Forelimb muscle (tissue), 1 donor: ENCODE data around the gene C16orf86. TPM values are rescaled to one million over a fixed set of nuclear protein-coding genes. Genes with fewer than 3 reads are reported as not detected.
"Not testable (repeated sequence)": the region's sequence is repeated elsewhere in the genome, so short reads cannot be mapped to it uniquely, and the experiment has no call there.

Experiments
- DNase-seq: peaks from one replicate; pipeline ENCODE4 v3.0.0-alpha.2; 2013; ENCODE audit warnings: low read depth
- polyA plus RNA-seq: library from polyadenylated mRNA; unstranded; fragments of 120-200 nt; gene quantifications from one replicate; pipeline ENCODE4 v1.2.1, GENCODE V29; 2013; ENCODE audit not compliant: insufficient read length

The C16orf86 gene
- polyA plus RNA-seq, 1 donor = 2.4 TPM

DNA sequence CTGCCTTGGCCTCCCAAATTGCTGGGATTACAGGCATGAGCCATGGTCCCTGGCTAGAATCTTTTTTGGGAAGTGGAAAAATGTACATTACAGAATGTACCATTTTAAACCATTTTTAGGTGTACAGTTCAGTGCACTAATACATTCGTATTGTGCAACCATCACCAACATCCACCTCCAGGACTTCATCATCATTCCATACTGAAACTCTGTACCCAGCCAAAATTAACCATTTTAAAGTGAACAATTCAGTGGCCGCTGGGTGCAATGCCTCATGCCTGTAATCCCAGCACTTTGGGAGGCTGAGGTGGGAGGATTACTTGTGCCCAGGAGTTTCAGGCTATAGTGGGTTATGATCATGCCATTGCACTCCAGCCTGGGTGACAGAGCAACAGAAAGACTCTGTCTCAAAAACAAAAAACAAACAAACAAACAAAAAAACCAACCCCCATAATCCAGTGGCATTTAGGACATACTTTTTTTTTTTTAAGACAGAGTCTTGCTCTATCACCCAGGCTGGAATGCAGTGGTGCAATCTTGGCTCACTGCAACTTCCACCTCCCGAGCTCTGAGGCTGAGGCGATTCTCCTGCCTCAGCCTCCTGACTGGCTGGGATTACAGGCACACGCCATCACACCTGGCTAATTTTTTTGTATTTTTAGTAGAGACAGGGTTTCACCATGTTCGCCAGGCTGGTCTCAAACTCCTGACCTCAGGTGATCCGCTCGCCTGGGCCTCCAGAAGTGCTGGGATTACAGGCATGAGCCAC, 27.1 kb downstream of the C16orf86 start:
- DNase-seq = not testable (repeated sequence)

DNA sequence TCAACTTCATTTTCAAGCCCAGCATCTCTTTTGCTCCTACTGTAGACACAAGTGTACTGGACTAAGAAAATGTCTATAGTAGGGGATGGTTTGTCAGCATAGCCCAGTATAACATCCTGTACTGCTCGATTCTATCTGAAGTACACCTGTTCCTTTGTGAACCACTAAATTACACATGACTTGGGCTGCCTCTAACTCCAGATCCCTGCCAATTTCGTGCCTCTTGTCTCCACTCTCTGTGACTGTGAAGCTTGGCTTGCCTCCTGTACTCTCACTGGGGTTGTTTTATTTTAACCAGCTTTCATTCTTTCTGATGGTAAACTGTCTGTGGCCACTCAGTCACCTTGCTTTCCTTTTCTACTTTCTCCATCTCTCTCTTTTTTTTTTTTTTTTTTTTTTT, 28.0 kb downstream of the C16orf86 start:
- no peak for DNase-seq

GRCh38 chr16:67697422-67698185, 31.0 kb downstream of the C16orf86 start:
- DNase-seq = no peak

DNA sequence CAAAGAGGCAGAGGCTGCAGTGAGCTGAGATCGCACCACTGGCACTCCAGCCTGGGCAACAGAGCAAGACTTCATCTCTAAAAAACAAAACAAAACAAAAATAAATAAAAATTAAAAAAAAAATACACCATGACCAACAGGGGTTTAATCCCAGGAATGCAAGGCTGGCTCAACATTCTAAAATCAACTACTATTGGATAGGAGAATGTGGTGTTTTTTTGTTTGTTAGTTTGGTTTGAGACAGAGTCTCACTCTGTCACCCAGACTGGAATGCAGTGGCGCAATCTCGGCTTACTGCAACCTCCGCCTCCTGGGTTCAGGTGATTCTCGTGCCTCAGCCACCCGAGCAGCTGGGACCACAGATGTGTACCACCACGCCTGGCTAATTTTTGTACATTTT, 32.7 kb downstream of the C16orf86 start:
- no peak for DNase-seq

- DNase-seq = no peak
These were observed 34.8 kb downstream of the C16orf86 start for GRCh38 chr16:67701420-67701819.

GRCh38 chr16:67702130-67702529, 35.5 kb downstream of the C16orf86 start:
- DNase-seq = no peak

DNA sequence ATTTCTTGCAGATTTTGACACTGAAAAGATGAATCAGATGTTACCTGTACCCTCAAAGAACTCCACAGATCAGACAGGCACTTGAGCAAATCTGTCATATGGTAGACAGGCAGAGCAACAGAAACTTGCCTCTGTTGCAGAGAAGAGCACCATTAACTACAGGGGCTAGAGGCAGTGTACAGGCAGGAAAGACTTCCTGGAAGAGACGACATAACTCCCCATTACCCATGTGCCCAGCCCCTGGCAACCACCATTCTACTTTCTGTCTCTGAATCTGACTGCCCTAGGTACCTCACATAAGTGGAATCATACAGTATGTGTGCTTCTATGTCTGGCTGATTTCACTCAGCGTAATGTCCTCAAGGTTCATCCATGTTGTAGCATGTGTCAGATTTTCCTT, 37.0 kb downstream of the C16orf86 start:
- no peak for DNase-seq

- DNase-seq = no peak
These were observed 37.5 kb downstream of the C16orf86 start for GRCh38 chr16:67704110-67704509.

- DNase-seq = no peak
These were observed 40.6 kb downstream of the C16orf86 start for GRCh38 chr16:67707210-67707609.

GRCh38 chr16:67707790-67708189, 41.2 kb downstream of the C16orf86 start:
- DNase-seq = no peak

DNA sequence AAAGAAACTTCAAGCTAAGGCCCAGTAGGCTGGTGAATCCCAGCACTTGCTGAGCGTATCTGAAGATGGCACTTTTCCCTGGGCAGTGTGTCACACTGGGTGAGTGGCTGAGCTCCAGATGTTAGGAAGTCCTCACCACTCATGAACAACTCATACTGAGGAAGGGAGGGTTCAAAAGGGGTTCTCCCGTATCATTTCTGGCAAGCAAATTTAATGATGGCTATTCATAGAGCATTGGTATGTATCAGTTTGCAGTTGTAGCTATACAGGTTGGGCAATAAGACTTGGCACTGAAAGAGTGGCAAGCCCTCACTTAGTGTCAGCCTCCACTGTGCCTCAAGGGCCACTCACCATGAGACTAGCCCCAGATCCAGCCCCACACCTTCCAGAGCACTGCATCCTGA, 41.8 kb downstream of the C16orf86 start:
- DNase-seq = no peak

GRCh38 chr16:67709050-67709449, 42.4 kb downstream of the C16orf86 start:
- DNase-seq = no peak

DNA sequence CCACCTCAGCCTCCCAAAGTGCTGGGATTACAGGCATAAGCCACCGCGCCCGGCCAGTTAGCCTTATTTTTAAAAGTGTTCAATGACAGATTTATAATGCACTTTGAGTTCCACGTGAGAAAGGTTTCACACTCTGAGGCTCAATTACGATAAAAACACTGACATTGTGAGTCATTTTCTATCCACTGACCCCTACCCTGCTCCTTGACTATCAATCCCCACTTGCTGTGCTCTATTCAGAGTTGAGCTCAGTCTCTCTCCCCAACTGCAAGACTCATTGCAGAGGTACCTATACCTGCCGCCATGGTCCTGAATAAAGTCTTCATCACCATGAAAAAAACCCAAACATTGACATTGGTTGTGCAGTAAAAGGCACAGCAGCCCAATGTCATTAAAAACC, 44.0 kb downstream of the C16orf86 start:
- no peak for DNase-seq

GRCh38 chr16:67713647-67714273, 47.1 kb downstream of the C16orf86 start:
- no peak for DNase-seq

GRCh38 chr16:67714522-67714921, 47.9 kb downstream of the C16orf86 start:
- DNase-seq = no peak

GRCh38 chr16:67716097-67716496, 49.5 kb downstream of the C16orf86 start:
- DNase-seq = no peak

Other genes with a start within 250 kb of the C16orf86 start
- 11.1 TPM for gene HSD11B2, start 235.7 kb upstream of the C16orf86 start, polyA plus RNA-seq
- 61.4 TPM for gene ATP6V0D1, start 185.7 kb upstream of the C16orf86 start, polyA plus RNA-seq
- gene AGRP, start 183.3 kb upstream of the C16orf86 start, polyA plus RNA-seq = not detected
- gene RIPOR1, start 138.0 kb upstream of the C16orf86 start, polyA plus RNA-seq = 46.5 TPM
- gene CTCF, start 104.3 kb upstream of the C16orf86 start, polyA plus RNA-seq = 35.8 TPM
- 0.24 TPM for gene CARMIL2, start 21.7 kb upstream of the C16orf86 start, polyA plus RNA-seq
- gene ACD, start 6.6 kb upstream of the C16orf86 start, polyA plus RNA-seq = 14.3 TPM
- gene PARD6A, start 5.9 kb upstream of the C16orf86 start, polyA plus RNA-seq = 1.0 TPM
- 7.6 TPM for gene ENKD1, start 64 bp upstream of the C16orf86 start, polyA plus RNA-seq
- 13.5 TPM for gene GFOD2, start 52.5 kb downstream of the C16orf86 start, polyA plus RNA-seq
- gene RANBP10, start 139.7 kb downstream of the C16orf86 start, polyA plus RNA-seq = 23.6 TPM
- gene TSNAXIP1, start 140.1 kb downstream of the C16orf86 start, polyA plus RNA-seq = 1.4 TPM
- 24.7 TPM for gene THAP11, start 175.5 kb downstream of the C16orf86 start, polyA plus RNA-seq
- gene NUTF2, start 180.1 kb downstream of the C16orf86 start, polyA plus RNA-seq = 120 TPM
- 32.1 TPM for gene CENPT, start 180.9 kb downstream of the C16orf86 start, polyA plus RNA-seq
- gene EDC4, start 206.2 kb downstream of the C16orf86 start, polyA plus RNA-seq = 107 TPM
- gene NRN1L, start 218.1 kb downstream of the C16orf86 start, polyA plus RNA-seq = 1.1 TPM
- gene PSKH1, start 226.4 kb downstream of the C16orf86 start, polyA plus RNA-seq = 21.0 TPM